ENCODE results near the gene LCNL1.

DNA sequence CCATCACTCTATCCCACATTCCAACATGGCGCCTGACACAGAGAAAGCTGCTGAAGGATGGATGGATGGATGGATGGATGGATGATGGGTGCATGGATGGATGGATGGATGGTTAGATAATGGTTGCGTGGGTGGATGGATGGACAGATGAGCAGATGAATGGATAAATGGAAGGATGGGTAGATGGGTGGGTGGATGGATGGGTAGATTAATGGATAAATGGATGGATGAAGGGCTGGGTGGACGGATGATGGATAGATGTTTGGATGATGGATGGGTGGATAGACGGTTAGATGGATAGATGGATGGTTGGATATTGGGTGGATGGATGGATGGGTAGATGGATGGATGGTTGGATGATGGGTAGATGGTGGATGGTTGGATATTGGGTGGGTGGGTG, 26.2 kb upstream of the LCNL1 start:
- TF ChIP-seq POLR2A (IDR thresholded peaks at IDR 0.05; ENCODE audit: low read length): no peak
- no peak for TF ChIP-seq GATA1 (IDR thresholded peaks at IDR 0.05; ENCODE audit: low read depth, low read length)
